PFSK-1 (cell line): ENCODE data around the gene KCNAB3.

Experiments used
- POLR2AphosphoS5 ChIP-seq: IDR thresholded peaks from 2 replicates; pipeline ENCODE4 v1.6.1; 2012; ENCODE audit warnings: low read depth, mild to moderate bottlenecking, control low read depth, low read length, moderate library complexity
- TAF1 ChIP-seq: IDR thresholded peaks from 2 replicates; pipeline ENCODE4 v1.6.1; 2012; ENCODE audit warnings: low read length, control low read depth, borderline replicate concordance; ENCODE audit not compliant: insufficient read depth

GRCh38 chr17:7878234-7878633 is 51.4 kb downstream of the KCNAB3 start:
- TF ChIP-seq POLR2AphosphoS5, result no peak
- TF ChIP-seq TAF1, result no peak
